ENCODE data around the gene MRPS7.
"Not testable (repeated sequence)": the region's sequence is repeated elsewhere in the genome, so short reads cannot be mapped to it uniquely, and the experiment has no call there.

Gene MRPS7

DNA sequence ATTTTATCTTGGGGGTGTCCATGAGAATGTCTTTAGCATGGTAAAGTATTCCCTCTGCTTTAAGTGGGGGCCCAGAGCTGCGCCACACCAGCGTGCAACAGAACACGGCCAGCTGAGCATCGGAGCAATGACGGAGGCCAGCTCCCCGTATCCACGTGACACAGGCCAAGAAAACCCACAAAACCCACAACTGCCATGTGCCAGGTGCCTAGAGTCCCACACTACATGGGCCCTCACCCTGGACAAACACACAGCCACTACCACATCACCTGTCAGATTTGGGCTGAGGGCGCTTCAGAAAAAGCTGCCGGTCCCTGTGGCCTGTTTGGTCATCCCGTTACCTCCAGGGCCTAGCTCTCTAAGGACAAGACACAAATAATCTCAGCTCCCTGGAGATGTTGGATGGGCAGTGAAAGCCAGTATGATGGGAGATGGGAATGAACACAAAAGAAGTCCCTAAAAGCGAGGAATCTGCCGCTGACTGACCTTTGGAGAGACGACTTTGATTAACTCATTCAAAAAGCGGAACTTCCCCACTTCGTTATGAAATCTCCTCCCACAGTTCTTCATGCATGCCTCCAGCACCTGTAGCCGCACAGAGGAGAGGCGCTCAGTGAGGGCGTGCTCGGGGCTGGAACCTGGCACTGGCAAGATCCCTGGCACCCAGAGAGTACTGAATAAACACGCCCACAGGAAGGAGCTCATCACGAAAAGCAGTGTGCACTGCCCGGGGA is 17.4 kb upstream of the MRPS7 start:
- DNase-seq (ENCODE audit: low read depth, low spot score): no peak

DNA sequence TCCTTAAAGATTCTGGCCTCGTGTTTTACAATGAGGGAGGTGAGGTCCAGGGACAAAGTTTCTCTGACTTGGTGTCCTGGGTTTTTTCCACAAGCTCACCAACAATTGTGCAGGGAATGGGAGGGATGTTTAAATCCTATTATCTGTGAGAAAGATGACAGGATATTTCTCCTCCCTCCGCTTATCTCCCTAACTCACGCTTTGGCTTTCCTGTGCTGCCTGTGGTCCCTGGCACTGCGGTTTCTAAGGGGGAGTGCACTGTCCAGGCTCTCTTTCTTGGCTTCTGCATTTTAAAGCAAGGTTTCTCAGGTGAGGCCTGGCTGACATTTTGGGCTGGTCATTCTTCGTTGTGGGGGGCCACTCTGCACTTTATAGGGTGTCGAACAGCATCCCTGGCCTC is 16.7 kb upstream of the MRPS7 start:
- DNase-seq (ENCODE audit: low read depth, low spot score): no peak

DNA sequence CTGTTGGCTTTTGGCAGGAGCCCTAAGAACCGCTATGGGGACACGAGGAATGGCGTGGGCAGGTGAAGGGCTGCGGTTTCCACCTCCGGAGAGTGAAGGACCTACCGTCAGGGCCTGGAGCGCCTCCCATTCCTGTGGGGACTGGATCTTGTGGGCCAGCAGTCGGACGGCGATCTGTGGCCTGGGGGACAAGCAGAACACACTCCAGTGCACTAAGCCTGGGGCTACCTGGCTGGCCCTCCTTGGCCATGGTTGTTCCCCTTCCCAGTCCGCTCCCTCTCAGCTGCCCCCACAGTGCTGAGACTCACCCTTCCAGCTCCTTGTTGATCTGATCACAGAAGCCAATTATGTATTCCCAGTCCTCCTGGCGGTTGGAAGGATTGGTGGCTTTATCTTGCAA is 15.3 kb upstream of the MRPS7 start:
- DNase-seq (ENCODE audit: low read depth, low spot score): peak; percentile 75

DNA sequence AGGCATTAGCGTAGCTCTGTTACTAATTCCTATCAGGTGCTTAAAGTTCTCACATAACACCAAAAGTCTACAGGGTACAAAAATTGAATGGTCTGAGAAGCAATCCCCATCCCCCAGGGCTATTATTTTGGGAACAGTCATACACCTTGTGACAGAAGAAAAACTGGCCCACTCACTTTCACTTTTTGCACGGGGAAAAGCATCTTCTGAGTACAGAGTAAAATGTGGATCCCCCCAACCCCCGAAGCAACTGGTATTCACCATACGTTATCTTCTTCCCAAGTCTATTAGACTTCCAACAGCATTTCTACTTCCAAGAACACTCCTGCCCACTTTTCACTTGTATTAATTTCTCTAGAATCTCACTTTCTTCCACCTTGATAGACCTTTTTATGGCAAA is 12.1 kb upstream of the MRPS7 start:
- DNase-seq (ENCODE audit: low read depth, low spot score): no peak

DNA sequence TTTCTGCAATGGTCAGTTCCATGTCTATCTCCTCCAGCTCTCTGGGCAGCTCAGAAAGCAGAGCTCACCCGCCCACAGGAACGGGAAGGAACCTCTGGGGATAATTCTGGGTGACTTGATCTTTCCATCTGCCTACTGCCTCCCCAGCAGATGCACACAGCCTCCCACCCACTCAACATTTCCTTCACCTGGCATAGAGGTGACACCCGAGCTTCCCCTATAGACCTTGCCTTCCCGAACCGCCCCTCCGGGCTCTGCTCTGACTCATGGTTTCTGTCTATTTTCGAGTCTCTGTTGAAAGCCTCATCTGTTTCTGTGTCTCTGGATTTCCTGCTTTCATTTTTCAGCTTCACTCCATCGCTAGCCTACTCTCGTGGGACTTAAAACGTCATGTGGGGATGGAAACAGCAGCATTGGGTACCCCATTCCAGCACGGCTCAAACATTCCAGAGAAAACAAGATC is 11.6 kb upstream of the MRPS7 start:
- DNase-seq (ENCODE audit: low read depth, low spot score): peak; percentile 37

DNA sequence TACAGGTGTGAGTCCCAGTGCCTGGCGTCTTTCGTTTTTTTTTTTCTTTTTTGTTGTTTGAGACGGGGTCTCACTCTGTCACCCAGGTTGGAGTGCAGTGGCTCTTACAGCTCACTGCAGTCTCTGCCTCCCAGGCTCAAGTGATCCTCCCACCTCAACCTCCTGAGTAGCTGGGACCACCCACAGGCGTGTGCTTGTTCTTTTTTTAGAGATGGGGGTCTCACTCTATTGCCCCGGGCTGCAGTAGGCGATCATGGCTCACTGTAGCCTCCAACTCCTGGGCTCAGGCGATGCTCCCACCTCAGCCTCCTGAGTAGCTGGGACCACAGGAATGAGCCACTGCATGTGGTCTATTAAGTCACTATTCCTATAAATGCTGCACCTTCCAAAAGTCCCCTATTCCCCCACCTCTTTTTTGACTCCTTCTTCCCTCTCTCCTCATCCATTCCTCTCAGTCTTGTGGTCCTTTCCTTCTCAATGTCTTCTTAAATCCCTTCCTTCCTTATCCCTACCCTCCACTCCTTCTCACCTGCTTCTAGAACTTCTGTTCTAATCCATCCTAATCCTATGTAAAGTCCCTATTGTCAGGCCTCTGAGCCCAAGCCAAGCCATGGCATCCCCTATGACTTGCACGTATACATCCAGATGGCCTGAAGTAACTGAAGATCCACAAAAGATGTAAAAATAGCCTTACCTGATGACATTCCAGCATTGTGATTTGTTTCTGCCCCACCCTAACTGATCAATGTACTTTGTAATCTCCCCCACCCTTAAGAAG is 9.5 kb upstream of the MRPS7 start:
- no peak for DNase-seq (ENCODE audit: low read depth, low spot score)

DNA sequence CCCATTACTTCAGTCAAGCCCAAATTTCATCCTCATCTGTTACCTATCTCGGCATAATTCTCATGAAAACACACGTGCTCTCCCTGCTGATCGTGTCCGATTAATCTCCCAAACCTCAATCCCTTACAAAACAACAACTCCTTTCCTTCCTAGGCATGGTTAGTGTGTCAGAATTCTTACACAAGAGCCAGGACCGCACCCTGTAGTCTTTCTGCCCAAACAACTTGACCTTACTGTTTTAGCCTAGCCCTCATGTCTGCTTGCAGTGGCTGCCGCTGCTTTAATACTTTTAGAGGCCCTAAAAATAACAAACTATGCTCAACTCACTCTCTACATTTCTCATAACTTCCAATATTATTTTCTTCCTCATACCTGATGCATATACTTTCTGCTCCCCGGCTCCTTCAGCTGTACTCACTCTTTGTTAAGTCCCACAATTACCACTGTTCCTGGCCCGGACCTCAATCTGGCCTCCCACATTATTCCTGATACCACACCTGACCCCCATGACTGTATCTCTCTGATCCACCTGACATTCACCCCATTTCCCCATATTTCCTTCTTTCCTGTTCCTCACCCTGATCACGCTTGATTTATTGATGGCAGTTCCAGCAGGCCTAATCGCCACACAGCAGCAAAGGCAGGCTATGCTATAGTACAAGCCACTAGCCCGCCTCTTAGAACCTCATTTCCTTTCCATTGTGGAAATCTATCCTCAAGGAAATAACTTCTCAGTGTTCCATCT is 5.6 kb upstream of the MRPS7 start:
- DNase-seq (ENCODE audit: low read depth, low spot score): not testable (repeated sequence)

DNA sequence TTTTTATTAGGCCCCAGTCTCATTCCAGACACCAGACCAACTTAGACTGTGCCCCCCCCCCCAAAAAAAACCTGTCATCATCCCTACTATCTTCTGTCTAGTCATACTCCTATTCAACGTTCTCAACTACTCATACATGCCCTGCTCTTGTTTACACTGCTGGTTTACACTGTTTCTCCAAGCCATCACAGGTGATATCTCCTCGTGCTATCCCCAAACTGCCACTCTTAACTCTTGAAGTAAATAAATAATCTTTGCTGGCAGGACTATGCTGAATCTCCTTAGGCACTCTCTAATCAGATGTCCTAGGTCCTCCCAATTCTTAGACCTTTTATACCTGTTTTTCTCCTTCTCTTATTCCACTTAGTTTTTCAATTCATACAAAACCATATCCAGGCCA is 4.5 kb upstream of the MRPS7 start:
- not testable (repeated sequence) for DNase-seq (ENCODE audit: low read depth, low spot score)

DNA sequence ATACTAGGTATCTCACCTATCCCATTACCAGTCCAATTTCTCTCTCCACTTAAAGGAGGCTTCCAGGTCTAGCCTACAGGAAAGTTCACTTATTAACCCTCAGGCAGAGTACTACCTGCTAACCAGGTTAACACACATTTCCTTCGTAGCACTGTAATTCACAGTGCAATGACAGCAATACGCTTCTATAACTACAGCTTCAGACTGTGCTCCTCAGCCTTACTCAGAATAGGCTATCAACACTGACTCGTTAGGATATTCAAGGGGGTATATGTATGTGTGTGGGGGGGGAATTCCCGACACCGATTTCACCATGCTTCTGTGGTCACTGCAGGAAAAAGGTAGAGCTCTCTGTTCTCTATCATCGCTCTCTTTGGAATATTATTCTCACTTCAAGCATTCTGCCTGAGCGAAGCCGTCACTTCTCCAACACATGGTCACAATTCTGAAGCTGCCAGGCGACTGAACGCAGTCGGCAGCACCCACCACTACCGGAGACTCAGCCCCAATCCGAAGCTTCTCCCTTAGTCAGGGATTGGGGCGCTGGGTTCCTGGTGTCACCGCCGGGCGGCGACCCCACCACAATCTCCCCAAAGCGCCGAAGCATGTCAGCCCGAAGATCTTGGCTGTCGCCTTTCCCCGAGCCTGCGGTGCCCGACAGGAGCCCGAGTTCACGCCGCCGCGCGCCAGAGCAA is 891 bp upstream of the MRPS7 start:
- DNase-seq (ENCODE audit: low read depth, low spot score): no peak

DNA sequence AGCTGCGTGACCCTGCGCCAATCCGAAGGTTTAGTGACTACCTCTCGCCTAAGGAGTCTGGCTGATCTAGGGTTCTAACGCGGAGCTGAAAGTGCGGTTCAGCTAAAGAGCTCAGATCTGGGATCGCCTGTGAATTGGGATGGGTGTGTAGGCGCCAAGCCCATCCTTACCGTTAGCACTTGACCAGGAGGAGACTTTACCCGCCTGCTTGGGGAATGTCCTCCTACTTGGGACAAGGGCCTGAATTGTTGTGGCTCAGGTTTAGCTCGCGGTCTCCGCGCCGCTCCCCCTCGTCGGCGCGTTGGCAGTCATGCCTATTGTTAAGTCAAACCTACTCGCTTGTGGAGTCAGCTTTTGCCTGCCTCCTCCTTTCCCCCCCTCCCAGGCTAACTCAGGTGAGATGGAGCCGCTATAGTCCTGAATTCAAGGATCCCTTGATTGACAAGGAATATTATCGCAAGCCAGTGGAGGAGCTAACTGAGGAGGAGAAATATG is 480 bp downstream of the MRPS7 start:
- peak; percentile 68 for DNase-seq (ENCODE audit: low read depth, low spot score)

DNA sequence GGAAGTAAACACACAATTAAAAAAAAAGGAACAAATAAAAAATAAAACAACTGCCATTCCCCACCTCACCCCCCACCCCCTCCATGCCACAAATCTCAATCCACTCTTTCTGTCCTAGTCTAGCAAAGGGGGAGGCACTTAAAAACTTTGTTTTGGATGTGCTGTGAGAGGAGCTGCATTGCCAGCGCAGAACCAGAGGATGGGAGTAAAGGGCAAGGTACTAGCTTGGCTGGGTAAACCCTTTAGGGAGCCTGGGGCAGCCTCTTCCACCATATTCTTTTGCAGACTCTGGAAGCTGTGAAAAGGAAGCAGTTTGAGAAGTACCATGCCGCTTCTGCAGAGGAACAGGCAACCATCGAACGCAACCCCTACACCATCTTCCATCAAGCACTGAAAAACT is 1.4 kb downstream of the MRPS7 start:
- no peak for DNase-seq (ENCODE audit: low read depth, low spot score)

DNA sequence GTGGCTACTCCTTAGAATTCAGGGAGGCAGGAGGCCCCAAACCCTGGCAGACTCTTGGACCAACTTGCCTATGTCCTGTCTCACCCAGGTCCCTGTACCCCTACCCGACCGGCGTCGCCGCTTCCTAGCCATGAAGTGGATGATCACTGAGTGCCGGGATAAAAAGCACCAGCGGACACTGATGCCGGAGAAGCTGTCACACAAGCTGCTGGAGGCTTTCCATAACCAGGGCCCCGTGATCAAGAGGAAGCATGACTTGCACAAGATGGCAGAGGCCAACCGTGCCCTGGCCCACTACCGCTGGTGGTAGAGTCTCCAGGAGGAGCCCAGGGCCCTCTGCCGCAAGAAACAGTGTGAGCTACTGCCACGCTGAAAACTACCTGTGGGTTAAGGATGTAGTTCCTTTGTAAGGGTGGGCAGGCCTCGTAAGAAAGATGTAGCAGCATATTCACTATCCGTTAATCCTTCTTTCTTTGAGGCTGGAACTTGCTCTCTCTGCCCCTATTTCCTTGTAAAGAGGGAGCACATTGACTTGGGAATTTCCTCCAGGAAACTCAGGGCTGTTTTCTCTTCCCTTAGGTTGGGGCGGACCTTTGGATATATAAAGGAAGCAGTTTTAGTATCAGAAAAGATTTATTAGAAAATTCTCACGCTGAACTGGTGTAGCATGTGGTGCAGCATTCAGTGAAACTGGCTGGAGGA is 4.1 kb downstream of the MRPS7 start:
- no peak for DNase-seq (ENCODE audit: low read depth, low spot score)

DNA sequence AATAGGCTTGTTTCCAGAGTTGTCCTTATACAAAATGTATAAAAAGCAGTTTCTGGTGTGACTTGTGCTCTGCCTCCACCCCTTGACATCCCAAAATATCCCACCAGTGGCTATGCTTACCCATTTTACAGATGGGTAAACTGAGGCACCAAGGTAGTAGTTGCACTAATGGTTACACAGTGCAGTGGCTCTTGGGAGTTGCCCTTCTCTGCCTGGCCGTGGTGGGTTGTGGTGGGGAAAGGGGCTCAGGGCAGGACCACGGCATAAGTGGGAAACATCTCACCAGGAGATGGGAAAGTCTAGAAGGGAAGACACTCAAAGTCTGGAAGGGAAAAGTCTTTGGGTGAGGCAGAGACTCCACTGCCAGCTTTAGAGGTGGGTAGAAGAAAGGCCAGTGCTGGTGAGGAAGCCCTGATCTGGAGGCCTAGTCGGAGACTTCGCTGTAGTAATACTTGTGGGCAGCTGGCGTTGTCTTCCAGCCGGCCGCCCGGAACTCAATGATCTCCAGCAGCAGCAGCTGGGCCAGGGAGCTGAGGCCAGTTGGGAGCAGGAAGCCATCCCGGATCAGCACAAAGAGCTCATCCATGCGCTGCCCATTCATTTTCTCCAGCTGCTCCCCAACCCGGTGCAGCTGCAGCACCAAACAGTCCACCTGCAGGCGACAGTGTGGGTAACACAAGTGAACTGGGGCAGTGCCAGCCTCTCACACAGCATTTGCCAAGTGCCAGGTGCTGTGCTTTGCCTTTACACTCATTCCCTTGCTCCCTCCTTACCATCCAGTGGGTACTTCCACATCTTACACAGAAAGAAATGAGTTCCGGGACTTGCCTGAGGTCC is 4.9 kb downstream of the MRPS7 start:
- DNase-seq (ENCODE audit: low read depth, low spot score): no peak

DNA sequence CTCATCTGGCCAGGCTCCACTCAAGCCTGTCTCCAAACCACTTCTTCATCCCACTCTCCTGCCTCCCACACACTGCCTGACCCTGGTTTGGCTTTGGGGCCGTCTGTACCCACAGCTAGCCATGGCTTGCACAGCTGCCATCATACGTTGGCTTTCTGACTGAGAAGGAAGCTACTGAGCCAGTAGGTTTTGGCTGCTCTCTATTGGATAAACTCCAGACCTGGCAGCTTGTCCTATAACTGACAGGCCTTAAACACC is 5.4 kb downstream of the MRPS7 start:
- DNase-seq (ENCODE audit: low read depth, low spot score): no peak

DNA sequence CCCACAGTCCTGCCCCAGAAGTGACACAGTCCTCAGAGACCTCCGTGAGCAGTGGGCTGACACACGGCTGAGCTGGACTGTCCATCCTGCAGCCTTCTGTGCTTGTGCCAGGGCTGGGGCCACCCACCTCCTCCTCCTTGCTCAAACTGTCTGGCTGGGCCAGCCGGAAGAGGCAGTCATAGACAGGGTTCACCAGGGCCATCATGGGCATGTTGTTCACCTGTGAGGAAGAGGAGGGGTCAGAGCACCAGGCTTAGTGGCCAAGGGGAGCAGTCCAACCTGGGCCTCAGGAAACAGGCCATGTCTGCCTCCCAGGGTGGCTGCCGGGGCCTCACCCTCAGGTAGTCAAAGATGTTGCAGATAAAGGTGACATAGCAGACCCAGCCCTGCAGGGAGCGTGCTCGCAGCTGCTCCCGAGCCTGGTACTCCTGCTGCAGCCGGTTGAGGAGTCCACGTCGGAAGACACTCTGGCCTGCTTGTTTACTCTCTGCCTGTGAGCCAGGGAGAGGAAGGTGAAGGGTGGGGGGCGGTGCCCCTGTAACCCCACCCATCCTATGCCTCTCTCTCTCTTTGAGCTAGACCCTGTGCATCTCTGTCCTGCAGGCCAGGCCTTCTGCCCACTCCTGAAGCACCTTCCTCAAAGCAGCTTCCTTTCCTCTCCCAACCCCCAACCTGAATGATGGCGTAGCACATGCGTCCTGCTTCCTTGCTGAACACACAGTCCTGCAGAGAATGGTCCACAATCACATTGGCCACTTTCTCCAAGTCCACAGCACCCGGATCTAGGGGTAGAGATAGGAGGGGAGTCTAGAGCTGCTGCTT is 5.9 kb downstream of the MRPS7 start:
- DNase-seq (ENCODE audit: low read depth, low spot score): peak; percentile 83

DNA sequence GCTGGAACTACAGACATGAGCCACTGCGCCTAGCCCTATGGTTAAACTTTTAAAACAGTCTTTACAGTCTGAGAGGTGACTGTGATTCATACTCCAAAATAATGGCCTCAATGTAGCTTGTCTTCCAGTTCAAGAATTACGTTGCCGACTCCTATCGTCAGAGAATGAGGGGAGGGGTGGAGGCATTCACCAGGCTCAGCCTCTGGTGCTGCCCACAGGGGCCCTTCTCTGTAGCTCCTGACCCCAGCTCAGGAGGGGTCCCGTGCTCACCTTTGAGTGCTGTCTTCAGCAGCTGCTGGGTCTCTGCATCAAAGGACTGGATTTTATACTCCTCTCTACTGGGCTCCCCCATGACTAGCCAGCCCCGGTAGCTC is 8.2 kb downstream of the MRPS7 start:
- DNase-seq (ENCODE audit: low read depth, low spot score): no peak

DNA sequence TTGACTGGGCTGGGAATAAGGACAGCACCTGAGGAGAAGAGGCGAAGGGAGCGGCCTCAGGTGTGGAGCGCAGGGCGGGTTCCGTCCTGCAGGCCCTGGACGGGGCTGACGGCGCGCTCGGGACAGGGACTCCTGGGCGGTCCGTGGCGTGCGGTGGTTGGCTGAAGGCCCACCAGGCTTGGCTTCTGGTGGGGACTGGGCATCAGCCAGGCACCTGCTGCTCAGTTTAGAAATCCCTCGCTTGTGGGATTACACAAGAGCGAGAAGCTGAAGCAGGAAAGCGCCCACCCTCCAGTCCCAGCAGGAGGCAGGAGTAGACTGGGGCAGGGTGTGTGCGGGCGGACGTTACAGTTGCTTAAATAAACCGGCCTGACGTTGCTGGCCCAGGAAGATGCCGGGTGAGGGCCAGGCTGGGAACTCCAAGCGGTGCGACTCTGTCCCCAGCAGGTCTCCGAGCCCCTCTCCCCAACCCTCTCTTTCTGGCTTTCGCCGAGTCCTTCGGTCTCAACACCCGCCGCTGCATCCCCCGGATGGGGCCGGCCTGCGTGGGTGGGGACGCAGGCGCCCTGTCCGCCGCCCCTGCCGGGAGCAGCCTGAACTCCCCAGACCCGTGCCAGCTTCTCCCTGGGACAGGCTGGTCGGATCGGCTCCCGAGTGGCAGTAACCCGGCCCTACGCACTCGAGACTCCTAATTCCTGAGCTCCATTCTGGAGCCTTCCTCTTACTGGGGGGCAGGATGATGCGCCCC is 8.7 kb downstream of the MRPS7 start:
- DNase-seq (ENCODE audit: low read depth, low spot score): peak; percentile 83

DNA sequence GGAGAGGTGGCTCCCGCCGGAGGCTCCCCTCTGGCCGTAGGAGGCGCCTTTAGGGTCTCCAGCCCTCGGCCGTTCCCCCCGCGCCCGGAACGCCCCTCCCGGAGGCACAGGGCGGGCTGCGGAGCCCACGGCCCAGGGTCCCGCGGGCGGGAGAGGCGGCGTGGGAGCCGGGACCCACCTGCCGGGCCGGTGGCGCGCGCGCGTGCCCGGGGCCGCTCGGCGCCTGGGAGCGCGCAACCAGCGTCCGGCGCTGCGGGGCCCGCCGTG is 9.2 kb downstream of the MRPS7 start, which contains the start of gene MIF4GD:
TSS of gene MIF4GD (minus strand) at position 266 of the 267 bp plus-strand sequence. CDS start 1,036 bp downstream, outside the sequence.
- DNase-seq (ENCODE audit: low read depth, low spot score): no peak
